ENCODE results near the gene TBX10.
"Not testable (repeated sequence)": the region's sequence is repeated elsewhere in the genome, so short reads cannot be mapped to it uniquely, and the experiment has no call there.

The TBX10 gene

DNA sequence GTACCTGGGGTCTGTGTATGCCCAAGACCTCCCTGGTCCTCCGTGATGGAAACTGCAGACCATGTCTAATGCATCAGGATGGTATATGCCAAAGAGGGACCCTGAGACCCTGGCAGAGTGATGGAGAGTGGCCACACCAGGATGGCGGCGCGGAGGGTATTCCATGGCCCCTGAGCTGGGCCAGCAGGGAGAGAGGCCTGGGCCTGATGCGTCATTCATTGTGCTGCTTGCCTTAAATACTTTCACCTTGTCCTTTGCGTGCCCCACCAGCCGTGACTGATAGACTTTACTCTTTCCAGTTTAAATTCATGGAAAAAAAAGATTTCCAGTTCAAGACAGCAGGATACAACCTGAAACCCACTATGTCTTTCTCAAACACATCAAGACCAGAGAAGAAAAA lies 38.5 kb downstream of the TBX10 start:
- Histone ChIP-seq H4K8ac (ENCODE audit: low read depth, low read length) (no peak overlapping the region), H2BK12ac (ENCODE audit: low read length) (no peak overlapping the region), H3K4me2 (ENCODE audit: insufficient read depth, low read length, poor library complexity, severe bottlenecking) (no peak overlapping the region), H3K4me1 (ENCODE audit: control insufficient read depth in 2 of 2, insufficient read depth in 1 of 2, low read depth in 1 of 2, low read length in 2 of 2) (peaks cover 14 to 21% of the 10 kb centered on the region in 2 donors), H2AK5ac (ENCODE audit: low read depth, low read length) (no peak overlapping the region), H3K18ac (ENCODE audit: low read length) (no peak overlapping the region), H2BK5ac (ENCODE audit: low read length) (no peak overlapping the region), H3K4me3 (ENCODE audit: low read length in 2 of 2) (peak overlapping the region in 1 of 2 donors; percentile 30), H3K9ac (ENCODE audit: low read depth, low read length, poor library complexity) (no peak overlapping the region), H3K79me1 (ENCODE audit: low read depth, low read length) (no peaks in the 10 kb centered on the region), H3K4ac (ENCODE audit: low read length) (no peak overlapping the region), H2BK15ac (ENCODE audit: low read length) (no peak overlapping the region), H3K27ac (replicated peaks; ENCODE audit: low read length) (no peak overlapping the region), H3K14ac (ENCODE audit: low read length) (no peak overlapping the region), H3K9me3 (replicated peaks in 1 of 2; ENCODE audit: control insufficient read depth in 2 of 2, insufficient read depth in 1 of 2, low read depth in 1 of 2, low read length in 2 of 2) (peaks cover 5% of the 10 kb centered on the region in 2 donors), H2AFZ (ENCODE audit: low read length) (no peak overlapping the region), H3K27me3 (ENCODE audit: control insufficient read depth in 3 of 3, insufficient read depth in 3 of 3, low read depth in 1 of 3, low read length in 3 of 3) (peaks cover 0 to 18% (median 2%) of the 10 kb centered on the region in 3 experiments), H4K91ac (ENCODE audit: low read depth, low read length, poor library complexity) (no peak overlapping the region), H2BK120ac (ENCODE audit: low read depth, low read length) (no peak overlapping the region), H3K36me3 (replicated peaks in 1 of 2; ENCODE audit: control insufficient read depth in 2 of 2, insufficient read depth in 2 of 2, low read length in 2 of 2) (no peaks in the 10 kb centered on the region), H3K23ac (ENCODE audit: low read depth, low read length, poor library complexity) (no peak overlapping the region)
- no peak for DNase-seq (ENCODE audit: low spot score)
- WGBS, 2 donors (ENCODE audit: extremely low coverage in 2 of 2, insufficient read length in 2 of 2, insufficient replicate concordance in 1 of 2): no CpG with 5 or more reads among the region's 7 CpGs

DNA sequence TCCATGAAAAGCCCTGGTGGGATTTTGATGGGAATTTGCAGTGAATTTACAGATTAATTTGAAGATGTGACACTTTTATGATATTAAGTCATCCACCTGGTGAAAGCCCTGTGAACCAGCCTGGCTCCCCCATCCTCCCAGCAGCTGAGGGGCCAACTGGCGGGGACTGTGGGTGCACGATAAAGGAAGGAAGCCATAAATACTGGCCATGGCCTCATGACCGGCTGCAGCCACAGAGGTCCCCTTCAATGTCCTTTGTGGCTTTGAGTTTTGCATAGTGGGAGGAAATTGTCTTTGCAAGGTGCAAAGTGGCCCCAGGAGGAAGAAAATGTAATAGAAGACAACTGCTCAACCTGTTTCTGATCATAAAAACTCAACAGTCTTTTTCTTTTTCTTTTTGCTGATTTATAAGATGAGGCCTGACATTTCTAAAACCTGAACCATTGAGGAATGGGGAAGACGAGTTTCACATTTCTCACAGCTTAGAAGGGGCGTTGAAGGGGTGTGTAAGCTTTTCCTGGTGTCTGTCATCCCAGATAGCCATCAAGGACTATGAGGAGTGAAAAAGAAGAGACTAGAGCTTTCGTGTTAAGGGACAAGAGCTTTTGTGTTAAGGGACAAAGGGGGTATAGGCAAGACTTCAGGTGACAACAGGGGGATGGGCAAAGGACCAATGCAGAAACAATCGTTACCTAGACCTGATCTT lies 39.1 kb downstream of the TBX10 start:
- no peak overlapping the region for H3K23ac ChIP-seq (ENCODE audit: low read depth, low read length, poor library complexity)
- no peak for DNase-seq (ENCODE audit: low spot score)
- peaks cover 5% of the 10 kb centered on the region in 2 donors for H3K9me3 ChIP-seq (replicated peaks in 1 of 2; ENCODE audit: control insufficient read depth in 2 of 2, insufficient read depth in 1 of 2, low read depth in 1 of 2, low read length in 2 of 2)
- H3K27me3 ChIP-seq (ENCODE audit: control insufficient read depth in 3 of 3, insufficient read depth in 3 of 3, low read depth in 1 of 3, low read length in 3 of 3): peaks cover 0 to 17% (median 2%) of the 10 kb centered on the region in 3 experiments
- no peak overlapping the region for H2BK12ac ChIP-seq (ENCODE audit: low read length)
- no peak overlapping the region for H2BK5ac ChIP-seq (ENCODE audit: low read length)
- H3K14ac ChIP-seq (ENCODE audit: low read length): no peak overlapping the region
- H4K91ac ChIP-seq (ENCODE audit: low read depth, low read length, poor library complexity): no peak overlapping the region
- no peak overlapping the region for H2BK15ac ChIP-seq (ENCODE audit: low read length)
- H3K4me2 ChIP-seq (ENCODE audit: insufficient read depth, low read length, poor library complexity, severe bottlenecking): no peak overlapping the region
- H3K18ac ChIP-seq (ENCODE audit: low read length): no peak overlapping the region
- H4K8ac ChIP-seq (ENCODE audit: low read depth, low read length): no peak overlapping the region
- H3K4me3 ChIP-seq (ENCODE audit: low read length in 2 of 2): no peak overlapping the region
- H2BK120ac ChIP-seq (ENCODE audit: low read depth, low read length): no peak overlapping the region
- no peak overlapping the region for H2AK5ac ChIP-seq (ENCODE audit: low read depth, low read length)
- WGBS, 2 donors (ENCODE audit: extremely low coverage in 2 of 2, insufficient read length in 2 of 2, insufficient replicate concordance in 1 of 2): no CpG with 5 or more reads among the region's 7 CpGs
- no peak overlapping the region for H3K9ac ChIP-seq (ENCODE audit: low read depth, low read length, poor library complexity)
- no peak overlapping the region for H3K27ac ChIP-seq (replicated peaks; ENCODE audit: low read length)
- H3K79me1 ChIP-seq (ENCODE audit: low read depth, low read length): no peaks in the 10 kb centered on the region
- H2AFZ ChIP-seq (ENCODE audit: low read length): no peak overlapping the region
- H3K4ac ChIP-seq (ENCODE audit: low read length): no peak overlapping the region
- peaks cover 9 to 15% of the 10 kb centered on the region in 2 donors for H3K4me1 ChIP-seq (ENCODE audit: control insufficient read depth in 2 of 2, insufficient read depth in 1 of 2, low read depth in 1 of 2, low read length in 2 of 2)
- H3K36me3 ChIP-seq (replicated peaks in 1 of 2; ENCODE audit: control insufficient read depth in 2 of 2, insufficient read depth in 2 of 2, low read length in 2 of 2): no peaks in the 10 kb centered on the region

- no peak overlapping the region for H3K4me3 ChIP-seq (ENCODE audit: low read length in 2 of 2)
- no peak overlapping the region for H3K27ac ChIP-seq (replicated peaks; ENCODE audit: low read length)
- no peak overlapping the region for H2BK120ac ChIP-seq (ENCODE audit: low read depth, low read length)
- H2AK5ac ChIP-seq (ENCODE audit: low read depth, low read length): no peak overlapping the region
- no peak overlapping the region for H3K23ac ChIP-seq (ENCODE audit: low read depth, low read length, poor library complexity)
- H2BK12ac ChIP-seq (ENCODE audit: low read length): no peak overlapping the region
- peaks cover under 1 to 3% of the 10 kb centered on the region in 2 donors for H3K4me1 ChIP-seq (ENCODE audit: control insufficient read depth in 2 of 2, insufficient read depth in 1 of 2, low read depth in 1 of 2, low read length in 2 of 2)
- peaks cover 5% of the 10 kb centered on the region in 2 donors for H3K9me3 ChIP-seq (replicated peaks in 1 of 2; ENCODE audit: control insufficient read depth in 2 of 2, insufficient read depth in 1 of 2, low read depth in 1 of 2, low read length in 2 of 2)
- no peak overlapping the region for H2AFZ ChIP-seq (ENCODE audit: low read length)
- H3K79me1 ChIP-seq (ENCODE audit: low read depth, low read length): no peaks in the 10 kb centered on the region
- no peak overlapping the region for H3K14ac ChIP-seq (ENCODE audit: low read length)
- no peaks in the 10 kb centered on the region for H3K36me3 ChIP-seq (replicated peaks in 1 of 2; ENCODE audit: control insufficient read depth in 2 of 2, insufficient read depth in 2 of 2, low read length in 2 of 2)
- H4K91ac ChIP-seq (ENCODE audit: low read depth, low read length, poor library complexity): no peak overlapping the region
- no peak overlapping the region for H4K8ac ChIP-seq (ENCODE audit: low read depth, low read length)
- no peak overlapping the region for H3K4ac ChIP-seq (ENCODE audit: low read length)
- H2BK5ac ChIP-seq (ENCODE audit: low read length): no peak overlapping the region
- no peak overlapping the region for H3K4me2 ChIP-seq (ENCODE audit: insufficient read depth, low read length, poor library complexity, severe bottlenecking)
- H2BK15ac ChIP-seq (ENCODE audit: low read length): no peak overlapping the region
- peaks cover 0 to 3% (median 2%) of the 10 kb centered on the region in 3 experiments for H3K27me3 ChIP-seq (ENCODE audit: control insufficient read depth in 3 of 3, insufficient read depth in 3 of 3, low read depth in 1 of 3, low read length in 3 of 3)
- H3K18ac ChIP-seq (ENCODE audit: low read length): no peak overlapping the region
- no peak overlapping the region for H3K9ac ChIP-seq (ENCODE audit: low read depth, low read length, poor library complexity)
- DNase-seq (ENCODE audit: low spot score): no peak
- WGBS, 2 donors (ENCODE audit: extremely low coverage in 2 of 2, insufficient read length in 2 of 2, insufficient replicate concordance in 1 of 2): no CpG with 5 or more reads among the region's 1 CpG
Observed at GRCh38 chr11:67599149-67599548, 40.4 kb downstream of the TBX10 start.

DNA sequence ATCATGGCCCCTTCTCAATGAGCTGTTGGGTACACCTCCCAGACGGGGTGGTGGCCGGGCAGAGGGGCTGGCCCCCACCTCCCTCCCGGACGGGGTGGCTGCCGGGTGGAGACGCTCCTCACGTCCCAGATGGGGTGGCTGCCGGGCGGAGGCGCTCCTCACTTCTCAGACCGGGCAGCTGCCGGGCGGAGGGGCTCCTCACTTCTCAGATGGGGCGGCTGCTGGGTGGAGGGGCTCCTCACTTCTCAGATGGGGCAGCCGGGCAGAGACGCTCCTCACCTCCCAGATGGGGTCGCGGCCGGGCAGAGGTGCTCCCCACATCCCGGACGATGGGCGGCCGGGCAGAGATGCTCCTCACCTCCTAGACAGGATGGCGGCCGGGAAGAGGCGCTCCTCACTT lies 41.6 kb downstream of the TBX10 start:
- H3K4me3 ChIP-seq (ENCODE audit: low read length in 2 of 2); H3K79me1 ChIP-seq (ENCODE audit: low read depth, low read length); H2BK5ac ChIP-seq (ENCODE audit: low read length); H3K9me3 ChIP-seq (replicated peaks in 1 of 2; ENCODE audit: control insufficient read depth in 2 of 2, insufficient read depth in 1 of 2, low read depth in 1 of 2, low read length in 2 of 2); H3K4me2 ChIP-seq (ENCODE audit: insufficient read depth, low read length, poor library complexity, severe bottlenecking); H3K23ac ChIP-seq (ENCODE audit: low read depth, low read length, poor library complexity); H4K91ac ChIP-seq (ENCODE audit: low read depth, low read length, poor library complexity); H3K4ac ChIP-seq (ENCODE audit: low read length); H2BK12ac ChIP-seq (ENCODE audit: low read length); H3K9ac ChIP-seq (ENCODE audit: low read depth, low read length, poor library complexity); H2AFZ ChIP-seq (ENCODE audit: low read length); H4K8ac ChIP-seq (ENCODE audit: low read depth, low read length); H3K4me1 ChIP-seq (ENCODE audit: control insufficient read depth in 2 of 2, insufficient read depth in 1 of 2, low read depth in 1 of 2, low read length in 2 of 2); DNase-seq (ENCODE audit: low spot score); H2BK15ac ChIP-seq (ENCODE audit: low read length); H3K14ac ChIP-seq (ENCODE audit: low read length); H3K27ac ChIP-seq (replicated peaks; ENCODE audit: low read length); H3K27me3 ChIP-seq (ENCODE audit: control insufficient read depth in 3 of 3, insufficient read depth in 3 of 3, low read depth in 1 of 3, low read length in 3 of 3); H3K36me3 ChIP-seq (replicated peaks in 1 of 2; ENCODE audit: control insufficient read depth in 2 of 2, insufficient read depth in 2 of 2, low read length in 2 of 2); H2BK120ac ChIP-seq (ENCODE audit: low read depth, low read length); H3K18ac ChIP-seq (ENCODE audit: low read length); H2AK5ac ChIP-seq (ENCODE audit: low read depth, low read length): not testable (repeated sequence)
- WGBS, 2 donors (ENCODE audit: extremely low coverage in 2 of 2, insufficient read length in 2 of 2, insufficient replicate concordance in 1 of 2): no CpG with 5 or more reads among the region's 26 CpGs

Data from neuronal stem cell (in vitro differentiated cells).